Gastrocnemius medialis (tissue), 4 donors: ENCODE results near the gene SPTBN4. TPM values are rescaled to one million over a fixed set of nuclear protein-coding genes. Genes with fewer than 3 reads are reported as not detected.

Experiments used
- ATAC-seq, 2 donors: fragments of 150-250 bp; one replicate each; pipeline ENCODE4 v1.9.1; 2016
- DNase-seq, 2 donors: peaks; one replicate each; pipeline ENCODE4 v3.0.0-alpha.2; 2019
- H3K27ac ChIP-seq, 4 donors: fragments of 200-600 bp; sonication (generic); 1 replicate in 1 of 4; 2 replicates in 3 of 4; pipeline ENCODE4 v1.5.1; 2016 to 2018; ENCODE audit warnings: mild to moderate bottlenecking in 2 of 4, moderate library complexity in 1 of 4
- H3K27me3 ChIP-seq, 3 donors: fragments of 200-600 bp; sonication (generic) in 2 of 3; 1 replicate in 1 of 3; 2 replicates in 2 of 3; pipeline versions ENCODE4 v1.5.1 to v1.6.0; 2016 to 2019; ENCODE audit warnings: mild to moderate bottlenecking in 1 of 3, moderate library complexity in 1 of 3
- H3K36me3 ChIP-seq, 2 donors: fragments of 200-600 bp; sonication (generic) in 1 of 2; one replicate each; pipeline ENCODE4 v1.5.1; 2017 to 2018
- H3K4me1 ChIP-seq, 2 donors: fragments of 200-600 bp; sonication (generic) in 1 of 2; one replicate each; pipeline ENCODE4 v1.5.1; 2016 to 2017; ENCODE audit warnings: mild to moderate bottlenecking in 2 of 2
- H3K4me3 ChIP-seq, 4 donors: fragments of 200-600 bp; sonication (generic) in 3 of 4; 1 replicate in 1 of 4; 2 replicates in 3 of 4; pipeline ENCODE4 v1.5.1; 2016 to 2019; ENCODE audit warnings: mild to moderate bottlenecking in 2 of 4
- H3K9me3 ChIP-seq, 3 donors: fragments of 200-600 bp; sonication (generic) in 2 of 3; 1 replicate in 1 of 3; 2 replicates in 2 of 3; pipeline ENCODE4 v1.5.1; 2016 to 2019
- CTCF ChIP-seq, 5 experiments: fragments of 450-650 bp in 3 of 5; fragments of 200-600 bp in 2 of 5; sonication (generic) in 2 of 5; IDR thresholded peaks in 4 of 5; conservative IDR thresholded peaks in 1 of 5; 1 replicate in 4 of 5; 2 replicates in 1 of 5; pipeline ENCODE4 v1.5.1; 2016 to 2019; ENCODE audit warnings: antibody characterized with exemption in 5 of 5, mild to moderate bottlenecking in 3 of 5, moderate library complexity in 3 of 5
- POLR2A ChIP-seq, 2 donors: fragments of 450-650 bp; IDR thresholded peaks; one replicate each; pipeline ENCODE4 v1.6.1; 2017; ENCODE audit warnings: antibody characterized with exemption in 2 of 2, mild to moderate bottlenecking in 2 of 2, moderate library complexity in 2 of 2
- in situ Hi-C, 4 donors: fragments of 200-750 bp; cut with MboI; loops; one replicate each; pipeline versions ENCODE4 v1.15.0 to v1.8.0; 2017; ENCODE audit warnings: low sequenced_read_pairs in 4 of 4
- intact Hi-C: fragments of 100-400 bp; cut with DNase I; formaldehyde crosslinking; loops from one replicate; pipeline ENCODE4 v1.15.1; 2023; ENCODE audit warnings: low total_unique reads
- total RNA-seq, 4 donors: library from RNA; depleted of rRNA; stranded (reverse); fragments of >200 nt; gene quantifications; one replicate each; pipeline versions ENCODE4 v1.1.0 to v1.2.3, GENCODE V29; 2016

The SPTBN4 gene
- total RNA-seq, 4 donors from 2014 or later = 0.86 to 5.9 (median 2.4) TPM

- intact Hi-C loops = loop anchor here (5.0 to 10.0 kb wide), 3 partner anchors 76 to 1018 kb away; partner anchors contain the start of genes C19orf47, COQ8B, ITPKC and PLD3
Observed at GRCh38 chr19:40422748-40423566, 43.8 kb upstream of the SPTBN4 start.

GRCh38 chr19:40423938-40424337, 42.9 kb upstream of the SPTBN4 start:
- H3K9me3 ChIP-seq = no peaks in the 10 kb centered on the region
- no peak for ATAC-seq
- in situ Hi-C loops (no loop called here), intact Hi-C loops (loop anchor here (5.0 to 10.0 kb wide), 3 partner anchors 77 to 1019 kb away; partner anchors contain the start of genes C19orf47, COQ8B, ITPKC and PLD3)
- H3K27me3 ChIP-seq = no peaks in the 10 kb centered on the region
- peaks cover 35 to 38% of the 10 kb centered on the region in 2 donors for H3K4me1 ChIP-seq
- peak overlapping the region; percentile 98 to 100 (median 99) for H3K27ac ChIP-seq
- no peak for DNase-seq
- TF ChIP-seq CTCF (IDR thresholded peaks at IDR 0.05 in 4 of 5, conservative IDR thresholded peaks at IDR 0.05 in 1 of 5) (no peak), POLR2A (IDR thresholded peaks at IDR 0.05) (no peak)
- peak overlapping the region; percentile 78 to 94 (median 84) for H3K4me3 ChIP-seq
- H3K36me3 ChIP-seq = peaks cover 0 to 13% of the 10 kb centered on the region in 2 donors

More at GRCh38 chr19:40422748-40423566, 43.8 kb upstream of the SPTBN4 start:
- Histone ChIP-seq H3K36me3 (peaks cover 0 to 13% of the 10 kb centered on the region in 2 donors), H3K27ac (peak overlapping the region; percentile 98 to 100 (median 99)), H3K4me1 (peaks cover 36 to 38% of the 10 kb centered on the region in 2 donors), H3K9me3 (no peaks in the 10 kb centered on the region), H3K27me3 (no peaks in the 10 kb centered on the region), H3K4me3 (no peak overlapping the region)
- TF ChIP-seq POLR2A (IDR thresholded peaks at IDR 0.05) (no peak), CTCF (IDR thresholded peaks at IDR 0.05 in 4 of 5, conservative IDR thresholded peaks at IDR 0.05 in 1 of 5) (no peak)
- in situ Hi-C loops = no loop called here
- ATAC-seq (no peak), DNase-seq (no peak)

- ATAC-seq = peak; percentile 12 to 22
- intact Hi-C loops = loop anchor here (5.0 to 10.0 kb wide), 3 partner anchors 78 to 1020 kb away; partner anchors contain the start of genes C19orf47, COQ8B, ITPKC and PLD3
Observed at GRCh38 chr19:40424637-40425449, 42.0 kb upstream of the SPTBN4 start.

More at GRCh38 chr19:40424637-40425449, 42.0 kb upstream of the SPTBN4 start:
- DNase-seq = peak in 1 of 2 donors; percentile 45
- TF ChIP-seq POLR2A (IDR thresholded peaks at IDR 0.05) (no peak), CTCF (IDR thresholded peaks at IDR 0.05 in 4 of 5, conservative IDR thresholded peaks at IDR 0.05 in 1 of 5) (peak in 1 of 5 experiments; percentile 93)
- peak overlapping the region; percentile 98 to 100 (median 99) for H3K27ac ChIP-seq
- H3K36me3 ChIP-seq = peaks cover 0 to 13% of the 10 kb centered on the region in 2 donors
- in situ Hi-C loops = no loop called here
- H3K9me3 ChIP-seq = no peaks in the 10 kb centered on the region
- H3K4me3 ChIP-seq = peak overlapping the region; percentile 78 to 94 (median 84)
- no peaks in the 10 kb centered on the region for H3K27me3 ChIP-seq
- H3K4me1 ChIP-seq = peaks cover 35 to 38% of the 10 kb centered on the region in 2 donors
